ENCODE results near the gene DTX3.

- no peak for TF ChIP-seq CTCF (IDR thresholded peaks at IDR 0.05)
- no peak for TF ChIP-seq POLR2A (IDR thresholded peaks at IDR 0.05)
Measured at GRCh38 chr12:57624441-57625220, 20.0 kb downstream of the DTX3 start.
